ENCODE results near the gene ZNF311. TPM values are rescaled to one million over a fixed set of nuclear protein-coding genes. Genes with fewer than 3 reads are reported as not detected.

ZNF311 gene
- 0.25 TPM for total RNA-seq

DNA sequence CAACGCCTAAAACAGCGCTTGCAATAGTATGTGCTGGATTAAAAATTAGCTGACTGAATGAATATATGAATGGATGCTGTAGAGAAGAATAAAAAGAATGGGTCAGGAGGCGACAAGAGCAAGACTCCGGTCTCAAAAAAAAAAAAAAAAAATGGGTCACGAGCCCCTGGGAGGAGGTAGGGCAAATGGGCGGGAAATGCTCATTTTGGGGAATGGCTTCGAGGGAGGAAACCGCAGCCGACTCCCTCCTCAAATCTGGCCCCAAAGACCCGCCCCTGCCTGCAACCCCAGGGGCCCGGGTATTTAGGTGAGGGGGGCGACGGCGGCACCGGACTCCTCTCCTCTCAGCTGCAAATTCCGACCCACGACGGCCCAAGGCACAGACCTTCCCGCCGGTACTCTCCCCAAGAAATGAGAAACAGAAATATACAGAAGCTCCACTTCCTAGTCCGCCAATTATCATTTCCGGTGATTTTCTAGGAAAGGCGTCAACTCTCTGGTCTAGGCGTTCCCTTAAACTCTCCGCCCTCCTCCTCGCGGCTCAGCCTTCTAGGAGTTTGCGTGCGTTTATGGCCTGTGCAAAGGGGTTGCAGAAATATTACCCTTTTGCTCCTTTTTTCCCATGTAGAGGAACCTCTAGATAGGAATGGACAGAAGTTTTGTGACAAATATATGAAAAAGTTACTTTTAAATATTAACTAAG is at the start of gene ZNF311:
ZNF311 (minus strand) TSS at position 133 of the 703 bp plus-strand sequence. CDS start 1,361 bp downstream, outside the sequence.
- no peaks in the 10 kb centered on the region for H3K27me3 ChIP-seq
- DNase-seq (ENCODE audit: extremely low spot score in 2 of 2): no peak
- peak within 1 kb of the TSS; percentile 58 for H3K4me3 ChIP-seq
- no peaks in the 10 kb centered on the region for H3K36me3 ChIP-seq
- intact Hi-C loops (cut with DNase I): no loop called here
- peak within 1 kb of the TSS; percentile 60 for H3K27ac ChIP-seq
- no peaks in the 10 kb centered on the region for H3K9me3 ChIP-seq
- H3K4me1 ChIP-seq: peaks cover 3% of the 10 kb centered on the region
- TF ChIP-seq POLR2A (IDR thresholded peaks at IDR 0.05): no peak
- peak in 1 of 2 donors; percentile 58 for TF ChIP-seq POLR2AphosphoS5 (IDR thresholded peaks at IDR 0.05; ENCODE audit: insufficient read depth in 1 of 2, low read depth in 1 of 2)
- TF ChIP-seq, protein P1, sequence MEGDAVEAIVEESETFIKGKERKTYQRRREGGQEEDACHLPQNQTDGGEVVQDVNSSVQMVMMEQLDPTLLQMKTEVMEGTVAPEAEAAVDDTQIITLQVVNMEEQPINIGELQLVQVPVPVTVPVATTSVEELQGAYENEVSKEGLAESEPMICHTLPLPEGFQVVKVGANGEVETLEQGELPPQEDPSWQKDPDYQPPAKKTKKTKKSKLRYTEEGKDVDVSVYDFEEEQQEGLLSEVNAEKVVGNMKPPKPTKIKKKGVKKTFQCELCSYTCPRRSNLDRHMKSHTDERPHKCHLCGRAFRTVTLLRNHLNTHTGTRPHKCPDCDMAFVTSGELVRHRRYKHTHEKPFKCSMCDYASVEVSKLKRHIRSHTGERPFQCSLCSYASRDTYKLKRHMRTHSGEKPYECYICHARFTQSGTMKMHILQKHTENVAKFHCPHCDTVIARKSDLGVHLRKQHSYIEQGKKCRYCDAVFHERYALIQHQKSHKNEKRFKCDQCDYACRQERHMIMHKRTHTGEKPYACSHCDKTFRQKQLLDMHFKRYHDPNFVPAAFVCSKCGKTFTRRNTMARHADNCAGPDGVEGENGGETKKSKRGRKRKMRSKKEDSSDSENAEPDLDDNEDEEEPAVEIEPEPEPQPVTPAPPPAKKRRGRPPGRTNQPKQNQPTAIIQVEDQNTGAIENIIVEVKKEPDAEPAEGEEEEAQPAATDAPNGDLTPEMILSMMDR (IDR thresholded peaks at IDR 0.05): no peak

DNA sequence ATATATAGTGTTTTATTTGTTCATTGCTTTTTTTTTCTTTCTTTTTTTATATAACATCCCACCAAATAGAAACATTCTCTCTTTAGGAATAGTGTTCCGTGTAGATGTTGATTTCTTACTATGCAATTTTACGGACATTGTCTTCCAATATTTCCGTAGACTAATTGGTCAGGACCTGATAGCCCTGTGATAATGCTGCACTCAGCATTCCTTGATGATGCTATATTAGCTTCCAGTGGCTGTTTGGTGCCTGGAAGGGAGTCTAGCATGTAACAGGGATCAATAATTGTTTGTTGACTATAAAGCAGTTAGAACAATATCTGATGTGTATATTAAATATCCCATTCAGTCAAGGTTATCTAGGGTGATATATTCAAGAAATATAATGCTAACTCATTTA is 46.6 kb upstream of the ZNF311 start:
- H3K27me3 ChIP-seq: no peaks in the 10 kb centered on the region
- no peak overlapping the region for H3K4me3 ChIP-seq
- H3K36me3 ChIP-seq: no peaks in the 10 kb centered on the region
- intact Hi-C loops (cut with DNase I): no loop called here
- H3K9me3 ChIP-seq: no peaks in the 10 kb centered on the region
- no peaks in the 10 kb centered on the region for H3K4me1 ChIP-seq
- DNase-seq (ENCODE audit: extremely low spot score in 2 of 2): no peak
- TF ChIP-seq POLR2AphosphoS5 (IDR thresholded peaks at IDR 0.05; ENCODE audit: insufficient read depth in 1 of 2, low read depth in 1 of 2) (no peak), POLR2A (IDR thresholded peaks at IDR 0.05) (no peak)
- TF ChIP-seq, protein P1 (IDR thresholded peaks at IDR 0.05): no peak
- no peak overlapping the region for H3K27ac ChIP-seq

DNA sequence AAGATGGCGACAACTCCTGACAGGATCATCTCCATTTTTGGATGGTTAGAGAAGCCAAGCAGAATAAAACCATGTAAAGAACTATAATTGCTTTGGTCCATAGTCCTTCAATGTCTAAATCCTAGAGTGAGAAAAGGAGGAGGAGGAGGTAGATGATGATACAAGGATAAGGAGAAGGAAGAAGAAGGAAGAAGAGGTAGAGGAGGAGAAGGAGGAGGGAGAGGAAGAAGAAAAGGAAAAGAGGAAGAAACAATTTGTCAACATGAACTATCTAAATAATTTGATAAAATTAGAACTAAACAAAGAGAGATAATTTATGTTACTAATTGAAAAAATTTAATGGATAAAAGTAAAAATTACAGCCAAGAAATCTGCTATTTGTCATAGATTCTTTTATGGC is 40.0 kb upstream of the ZNF311 start, which contains the start of gene OR2W1:
OR2W1 (minus strand) TSS at position 101 of the 400 bp plus-strand sequence; CDS start at position 101, 0 bp downstream.
- no peak within 1 kb of the TSS for H3K4me3 ChIP-seq
- no peaks in the 10 kb centered on the region for H3K27me3 ChIP-seq
- TF ChIP-seq POLR2A (IDR thresholded peaks at IDR 0.05) (no peak), POLR2AphosphoS5 (IDR thresholded peaks at IDR 0.05; ENCODE audit: insufficient read depth in 1 of 2, low read depth in 1 of 2) (no peak)
- intact Hi-C loops (cut with DNase I): no loop called here
- H3K36me3 ChIP-seq: no peaks in the 10 kb centered on the region
- H3K27ac ChIP-seq: no peak within 1 kb of the TSS
- H3K4me1 ChIP-seq: no peaks in the 10 kb centered on the region
- no peaks in the 10 kb centered on the region for H3K9me3 ChIP-seq
- DNase-seq (ENCODE audit: extremely low spot score in 2 of 2): no peak

DNA sequence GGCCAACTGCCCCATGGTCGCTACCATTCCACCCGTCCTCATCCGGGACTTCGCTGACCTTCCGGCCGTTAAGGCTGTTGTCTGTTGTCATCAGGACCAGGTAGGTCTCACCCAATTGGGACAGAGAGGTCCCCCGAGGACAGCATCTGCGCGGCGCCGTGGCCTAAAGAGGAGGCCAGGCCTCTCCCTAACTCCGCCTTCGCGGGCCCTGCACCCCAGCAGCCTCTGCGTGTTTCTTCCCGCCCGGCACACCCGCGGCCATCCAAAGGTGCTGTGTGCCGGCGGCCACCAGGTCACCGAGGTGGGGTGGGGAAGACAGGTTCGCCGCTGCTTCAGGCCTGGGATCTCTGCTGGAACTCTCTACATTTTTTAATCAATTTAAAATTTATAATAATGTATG is 30.8 kb upstream of the ZNF311 start:
- Histone ChIP-seq H3K4me1 (no peaks in the 10 kb centered on the region), H3K36me3 (no peaks in the 10 kb centered on the region), H3K4me3 (no peak overlapping the region), H3K9me3 (no peaks in the 10 kb centered on the region), H3K27me3 (no peaks in the 10 kb centered on the region), H3K27ac (no peak overlapping the region)
- TF ChIP-seq POLR2AphosphoS5 (IDR thresholded peaks at IDR 0.05; ENCODE audit: insufficient read depth in 1 of 2, low read depth in 1 of 2) (no peak), POLR2A (IDR thresholded peaks at IDR 0.05) (no peak)
- TF ChIP-seq, protein P1 (IDR thresholded peaks at IDR 0.05): no peak
- intact Hi-C loops (cut with DNase I): no loop called here
- DNase-seq (ENCODE audit: extremely low spot score in 2 of 2): no peak

DNA sequence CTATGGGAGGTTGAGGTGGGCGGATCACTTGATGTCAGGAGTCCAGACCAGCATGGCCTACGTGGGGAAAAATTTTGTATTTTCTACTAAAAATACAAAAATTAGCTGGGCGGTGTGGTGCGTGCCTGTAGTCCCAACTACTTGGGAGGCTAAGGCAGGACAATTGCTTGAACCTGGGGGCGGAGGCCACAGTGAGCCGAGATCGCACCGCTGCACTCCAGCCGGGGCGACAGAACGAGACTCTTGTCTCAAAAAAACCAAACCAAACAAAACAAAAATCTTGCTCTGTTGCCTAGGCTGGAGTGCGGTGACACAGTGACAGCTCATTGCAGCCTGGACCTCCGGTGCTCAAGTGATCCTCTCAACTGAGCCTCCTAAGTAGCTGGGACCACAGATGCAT is 23.7 kb upstream of the ZNF311 start:
- Histone ChIP-seq H3K36me3 (no peaks in the 10 kb centered on the region), H3K4me3 (no peak overlapping the region), H3K27ac (no peak overlapping the region), H3K4me1 (no peaks in the 10 kb centered on the region), H3K27me3 (no peaks in the 10 kb centered on the region), H3K9me3 (no peaks in the 10 kb centered on the region)
- DNase-seq (ENCODE audit: extremely low spot score in 2 of 2): no peak
- TF ChIP-seq POLR2A (IDR thresholded peaks at IDR 0.05) (no peak), POLR2AphosphoS5 (IDR thresholded peaks at IDR 0.05; ENCODE audit: insufficient read depth in 1 of 2, low read depth in 1 of 2) (no peak)
- TF ChIP-seq, protein P1 (IDR thresholded peaks at IDR 0.05): no peak
- intact Hi-C loops (cut with DNase I): no loop called here
